NB4 (cell line): ENCODE data around the gene MFAP5.

Experiments used
- POLR2A ChIP-seq: IDR thresholded peaks from 2 replicates; pipeline ENCODE4 v1.6.1; 2011; ENCODE audit warnings: mild to moderate bottlenecking; ENCODE audit not compliant: insufficient read length; ENCODE audit errors: extremely low read depth
- TF ChIP-seq, protein P1 (sequence below): IDR thresholded peaks from one replicate; pipeline ENCODE4 v1.5.1; 2012; ENCODE audit warnings: low read depth, low read length
- TF ChIP-seq, protein P2 (sequence below): IDR thresholded peaks from 2 replicates; pipeline ENCODE4 v1.6.1; 2011; ENCODE audit warnings: low read depth, low read length

DNA sequence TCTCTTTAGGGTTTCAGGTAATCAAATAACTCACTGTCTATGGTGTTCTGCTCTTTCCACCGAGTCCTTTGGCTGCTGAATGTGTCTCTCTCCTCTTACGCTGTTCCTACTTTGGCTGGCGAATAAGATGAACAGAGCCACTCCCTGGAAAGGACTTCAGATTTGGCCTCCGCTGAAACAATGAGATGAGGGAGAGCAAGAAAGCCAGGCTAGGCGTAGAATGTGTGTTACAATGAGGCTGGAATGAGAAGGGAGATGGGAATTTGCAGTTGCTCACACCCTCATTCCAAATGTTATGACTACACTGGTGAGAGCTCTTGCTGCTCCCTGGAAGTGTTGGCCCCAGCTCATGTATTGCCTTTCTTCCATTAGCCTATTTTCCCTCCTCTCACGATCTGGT lies at the start of gene MFAP5:
- TF ChIP-seq, protein P1, sequence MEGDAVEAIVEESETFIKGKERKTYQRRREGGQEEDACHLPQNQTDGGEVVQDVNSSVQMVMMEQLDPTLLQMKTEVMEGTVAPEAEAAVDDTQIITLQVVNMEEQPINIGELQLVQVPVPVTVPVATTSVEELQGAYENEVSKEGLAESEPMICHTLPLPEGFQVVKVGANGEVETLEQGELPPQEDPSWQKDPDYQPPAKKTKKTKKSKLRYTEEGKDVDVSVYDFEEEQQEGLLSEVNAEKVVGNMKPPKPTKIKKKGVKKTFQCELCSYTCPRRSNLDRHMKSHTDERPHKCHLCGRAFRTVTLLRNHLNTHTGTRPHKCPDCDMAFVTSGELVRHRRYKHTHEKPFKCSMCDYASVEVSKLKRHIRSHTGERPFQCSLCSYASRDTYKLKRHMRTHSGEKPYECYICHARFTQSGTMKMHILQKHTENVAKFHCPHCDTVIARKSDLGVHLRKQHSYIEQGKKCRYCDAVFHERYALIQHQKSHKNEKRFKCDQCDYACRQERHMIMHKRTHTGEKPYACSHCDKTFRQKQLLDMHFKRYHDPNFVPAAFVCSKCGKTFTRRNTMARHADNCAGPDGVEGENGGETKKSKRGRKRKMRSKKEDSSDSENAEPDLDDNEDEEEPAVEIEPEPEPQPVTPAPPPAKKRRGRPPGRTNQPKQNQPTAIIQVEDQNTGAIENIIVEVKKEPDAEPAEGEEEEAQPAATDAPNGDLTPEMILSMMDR, result no peak
- TF ChIP-seq, protein P2, sequence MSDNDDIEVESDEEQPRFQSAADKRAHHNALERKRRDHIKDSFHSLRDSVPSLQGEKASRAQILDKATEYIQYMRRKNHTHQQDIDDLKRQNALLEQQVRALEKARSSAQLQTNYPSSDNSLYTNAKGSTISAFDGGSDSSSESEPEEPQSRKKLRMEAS, result no peak
- no peak for TF ChIP-seq POLR2A
